HG02840 (cell line): Measurements from ENCODE around the gene SND1.
A peak's percentile ranks its signal among the peaks of the same experiment; 100 is the strongest.

ENCODE experiments used
- ATAC-seq: cut with Tn5 transposase; IDR thresholded peaks from one replicate; pipeline ENCODE4 v1.9.1; 2021; ENCODE audit warnings: mild to moderate bottlenecking, moderate library complexity, moderate number of reproducible peaks; ENCODE audit not compliant: unreplicated experiment, low FRiP score

Gene SND1

DNA sequence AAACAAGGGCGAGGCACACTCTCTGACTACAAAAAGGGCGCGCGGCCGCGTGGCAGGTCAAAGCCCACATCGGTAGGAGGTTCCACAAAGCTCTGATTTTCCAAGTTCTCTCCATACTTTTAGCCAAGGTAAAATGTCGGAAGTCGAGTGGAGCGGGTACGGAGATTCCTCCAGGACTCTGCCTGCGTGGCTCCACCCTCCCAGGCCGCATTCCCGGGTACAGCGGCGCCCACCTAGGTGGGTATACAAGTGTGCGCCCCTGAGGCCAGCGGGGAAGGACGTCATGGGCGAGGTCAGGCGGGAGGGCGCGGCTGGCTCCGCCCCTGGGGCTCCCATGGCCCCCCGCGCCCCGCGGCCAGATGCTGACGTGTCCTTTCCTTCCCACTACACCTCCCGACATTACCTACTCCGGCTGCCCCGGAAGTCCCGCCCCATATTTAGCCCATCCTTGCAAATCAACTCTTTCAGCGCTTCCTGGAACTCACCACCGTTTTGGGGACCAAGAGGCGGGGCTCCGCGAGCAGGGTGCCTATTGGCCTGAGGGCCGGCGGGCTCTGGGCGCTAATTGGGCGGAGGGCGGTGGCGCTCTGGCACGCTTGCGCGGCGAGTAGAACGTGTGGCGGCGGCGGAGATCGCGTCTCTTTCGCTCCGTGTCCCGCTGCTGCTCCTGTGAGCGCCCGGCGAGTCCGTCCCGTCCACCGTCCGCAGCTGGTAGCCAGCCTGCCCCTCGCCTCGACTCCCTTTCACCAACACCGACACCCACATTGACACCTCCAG, at the start of gene SND1:
SND1 (plus strand) TSS at position 639 of the 777 bp plus-strand sequence. CDS start 180 bp downstream, outside the sequence.
- peak; percentile 97 for ATAC-seq

DNA sequence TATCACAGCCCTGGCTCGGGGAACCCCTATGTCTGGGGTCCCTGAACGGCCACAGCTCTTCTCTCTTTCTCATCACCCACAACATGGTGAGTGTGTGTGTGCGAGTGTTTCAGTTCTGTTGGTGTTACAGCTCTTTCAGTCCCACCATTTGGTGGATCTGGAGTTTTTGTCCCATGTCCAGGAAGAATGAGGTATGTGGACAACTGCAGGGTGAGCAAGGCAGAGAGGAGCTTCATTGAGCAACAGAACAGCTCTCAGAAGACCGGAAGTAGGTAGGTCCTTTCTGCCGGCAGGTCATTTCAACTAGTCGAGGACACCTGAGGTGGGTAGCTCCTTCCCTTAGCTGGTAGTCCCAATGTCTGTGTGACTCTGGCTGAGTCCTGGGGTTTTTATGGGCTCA, 43.5 kb upstream of the SND1 start:
- ATAC-seq: no peak

DNA sequence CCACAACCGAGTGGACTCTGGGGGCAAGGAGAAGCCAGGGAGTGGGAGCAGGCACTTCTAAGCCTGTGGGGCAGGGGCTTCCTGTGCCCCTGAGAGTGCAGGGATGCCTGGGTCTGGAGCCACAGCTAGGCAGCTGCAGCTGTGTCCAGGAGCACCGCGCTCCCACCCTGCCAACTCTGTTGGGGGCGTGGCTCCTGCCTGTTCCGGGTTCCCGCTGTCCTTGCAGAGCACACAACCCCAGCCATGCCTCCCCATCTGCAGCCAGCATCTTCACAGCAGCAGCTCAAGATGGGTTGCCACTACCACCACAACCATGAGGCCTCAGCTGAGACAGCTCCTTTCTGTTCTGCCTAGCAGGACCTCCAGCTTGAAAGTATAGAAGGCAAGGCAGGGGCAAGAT, 42.7 kb upstream of the SND1 start:
- no peak for ATAC-seq

DNA sequence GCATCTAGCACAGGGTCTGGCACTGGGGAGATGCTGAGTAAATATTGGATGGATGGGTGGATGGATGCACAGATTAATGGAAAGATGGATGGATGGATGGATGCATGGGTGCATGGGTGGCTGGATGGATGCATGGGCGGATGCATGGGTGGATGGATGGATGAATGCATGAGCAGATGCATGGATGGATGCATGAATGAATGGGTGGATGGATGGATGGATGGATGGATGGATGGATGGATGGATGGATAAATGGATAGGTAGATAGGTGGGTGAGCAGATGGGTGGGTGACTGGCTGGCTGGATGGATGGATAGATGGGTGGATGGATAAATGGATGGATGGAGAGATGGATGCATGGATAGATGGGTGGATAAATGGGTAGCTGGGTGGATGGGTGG, 39.7 kb upstream of the SND1 start:
- ATAC-seq: no peak

DNA sequence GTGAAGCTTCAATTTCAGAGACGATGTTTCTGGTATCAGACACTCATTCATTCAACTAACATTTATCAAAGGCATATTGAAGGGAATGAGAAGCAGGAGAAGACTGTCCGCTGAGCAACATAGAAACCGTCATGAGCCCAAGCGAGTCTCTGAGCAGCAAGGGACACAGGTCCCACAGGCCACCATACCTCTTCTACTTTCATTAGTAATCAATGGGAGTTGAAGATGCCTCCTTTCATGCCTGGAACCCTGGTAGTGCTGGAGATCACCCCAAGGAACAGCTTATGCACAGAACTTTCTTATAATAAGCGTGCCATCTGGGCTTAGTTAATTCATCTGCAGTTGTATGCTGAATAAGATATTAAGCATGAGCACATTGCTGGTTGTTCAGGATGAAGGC, 35.3 kb upstream of the SND1 start:
- ATAC-seq: no peak

DNA sequence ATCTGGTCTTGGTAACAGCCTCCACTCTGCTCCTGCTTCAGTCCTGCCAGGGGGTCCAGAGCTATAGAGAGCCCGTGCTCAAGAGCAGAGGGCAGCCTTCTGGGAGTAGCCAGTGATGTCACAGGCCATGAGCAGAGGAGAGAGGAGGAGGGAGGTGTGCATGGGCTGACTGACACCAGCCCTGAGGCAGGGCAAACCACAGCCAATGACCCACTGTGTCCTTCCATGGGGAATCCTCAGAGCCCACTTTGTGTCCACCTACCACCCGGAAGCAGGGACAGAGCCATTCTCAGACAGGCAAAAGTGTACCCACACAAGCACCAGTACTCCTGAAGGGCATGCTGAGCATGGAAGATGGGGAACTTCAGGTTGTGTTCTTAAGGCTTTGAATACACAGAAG, 34.0 kb upstream of the SND1 start, which contains the start of gene PAX4:
PAX4 (minus strand) TSS at position 101 of the 400 bp plus-strand sequence. CDS start 2,214 bp downstream, outside the sequence.
- no peak for ATAC-seq

DNA sequence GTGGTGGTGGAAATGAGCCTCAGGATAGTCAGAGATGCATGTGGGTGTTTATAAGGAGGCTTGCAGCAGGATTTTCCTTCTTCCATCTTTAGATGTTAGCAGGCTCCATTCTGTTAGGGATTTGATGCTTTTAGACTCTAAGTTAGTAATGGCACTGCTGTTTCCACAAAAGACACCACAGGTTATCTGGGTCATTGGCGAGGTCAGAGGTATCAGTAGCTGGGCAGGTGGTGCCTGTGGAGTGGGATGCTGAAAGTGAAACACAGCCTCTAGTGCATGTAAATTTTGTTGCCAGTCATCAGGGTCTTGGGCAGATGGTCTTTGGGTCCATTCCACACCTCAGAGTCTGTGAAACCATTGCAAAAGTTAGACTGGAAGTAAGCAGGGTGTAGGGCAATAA, 33.2 kb upstream of the SND1 start:
- ATAC-seq: no peak

DNA sequence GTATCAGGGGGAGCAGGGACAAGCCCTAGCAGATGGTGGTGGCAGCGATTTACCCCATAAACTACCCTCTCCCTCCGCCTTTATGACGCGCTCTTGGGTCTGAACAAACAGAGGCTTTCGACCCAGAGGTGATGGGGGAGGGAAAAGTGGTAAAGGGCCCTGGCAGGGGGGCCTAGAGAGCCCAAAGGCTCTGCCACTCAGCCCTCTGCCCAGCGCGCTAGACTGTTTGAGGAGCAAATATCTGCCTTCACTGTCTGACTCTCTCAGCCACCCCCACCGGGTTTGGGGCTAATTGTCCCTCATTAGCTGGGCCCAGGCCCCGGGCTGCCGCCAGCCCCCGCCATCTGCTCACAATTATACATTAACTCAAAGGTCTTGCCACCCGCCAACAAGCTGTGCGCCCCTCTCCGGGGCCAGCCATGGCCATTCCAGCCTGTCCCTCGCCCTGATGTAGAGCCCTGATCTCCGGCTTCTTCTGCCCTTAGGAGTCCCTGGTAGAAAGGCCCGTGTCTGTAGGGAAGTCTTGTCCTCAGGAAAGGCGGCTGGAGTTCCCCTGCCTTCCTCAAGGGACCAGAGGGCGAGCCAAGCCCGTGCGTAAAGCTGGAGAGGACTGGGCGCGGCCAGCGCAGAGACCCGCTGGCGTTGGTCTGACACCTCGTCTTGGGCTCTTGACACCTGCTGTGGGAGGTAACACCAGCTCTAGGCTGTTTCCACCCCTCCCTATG, 32.2 kb upstream of the SND1 start:
- ATAC-seq: no peak

DNA sequence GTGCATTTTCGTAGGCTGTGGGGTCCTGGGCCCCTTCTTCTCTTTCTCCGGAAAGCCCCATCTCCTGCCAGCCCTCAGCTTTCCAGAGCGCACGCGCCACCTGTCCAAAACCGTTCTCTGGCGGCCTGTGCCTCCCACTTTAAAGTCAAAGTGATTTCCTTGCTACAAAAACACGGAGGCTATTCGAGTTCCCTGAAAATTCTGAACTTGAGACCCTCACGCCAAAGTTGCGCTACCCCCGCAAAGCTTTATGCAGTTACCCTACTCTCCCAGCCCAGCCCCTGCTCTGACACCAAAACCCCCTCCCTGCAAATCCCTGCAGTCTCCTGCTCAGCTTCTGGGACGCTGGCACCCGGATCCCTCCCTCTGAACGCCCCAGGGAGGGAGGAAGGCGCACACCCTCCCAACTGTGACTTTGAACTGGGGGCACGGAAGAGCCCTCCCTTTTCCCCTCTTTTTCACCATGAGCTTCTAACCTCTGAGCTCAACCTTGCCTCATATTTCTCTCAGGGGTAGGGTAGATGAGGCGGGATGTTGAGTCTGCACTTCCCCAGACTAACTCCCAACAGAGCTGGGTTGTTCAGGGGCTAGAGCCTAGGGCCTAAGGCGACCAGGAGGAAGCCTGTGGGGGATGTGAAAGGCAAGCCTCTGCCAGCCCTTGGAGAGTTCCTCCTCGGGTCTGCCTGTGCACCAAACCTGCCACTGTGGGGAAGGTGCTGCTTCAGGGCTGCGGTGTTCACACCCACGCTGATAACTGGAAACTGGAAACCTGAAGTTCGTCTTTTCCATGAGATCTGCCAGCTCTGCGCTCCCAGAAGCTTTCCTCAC, 31.4 kb upstream of the SND1 start:
- no peak for ATAC-seq

DNA sequence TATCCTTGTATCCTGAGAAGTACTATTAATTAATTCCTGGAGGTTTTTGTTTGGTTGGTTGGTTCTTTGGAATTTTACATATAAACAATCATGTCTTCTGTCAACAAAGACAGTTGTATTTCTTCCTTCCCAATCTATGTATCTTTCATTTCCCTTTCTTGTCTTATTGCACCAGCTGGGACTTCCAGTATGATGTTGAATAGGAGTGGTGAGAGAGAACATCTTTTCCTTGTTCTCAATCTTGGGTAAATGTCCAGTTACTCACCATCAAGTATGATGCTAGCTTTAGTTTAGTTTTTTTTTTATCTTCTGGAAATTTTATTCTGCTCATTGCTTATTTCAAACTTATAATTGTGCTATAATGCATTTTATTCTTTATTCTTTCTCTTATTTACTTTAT, 26.7 kb upstream of the SND1 start:
- ATAC-seq: no peak

DNA sequence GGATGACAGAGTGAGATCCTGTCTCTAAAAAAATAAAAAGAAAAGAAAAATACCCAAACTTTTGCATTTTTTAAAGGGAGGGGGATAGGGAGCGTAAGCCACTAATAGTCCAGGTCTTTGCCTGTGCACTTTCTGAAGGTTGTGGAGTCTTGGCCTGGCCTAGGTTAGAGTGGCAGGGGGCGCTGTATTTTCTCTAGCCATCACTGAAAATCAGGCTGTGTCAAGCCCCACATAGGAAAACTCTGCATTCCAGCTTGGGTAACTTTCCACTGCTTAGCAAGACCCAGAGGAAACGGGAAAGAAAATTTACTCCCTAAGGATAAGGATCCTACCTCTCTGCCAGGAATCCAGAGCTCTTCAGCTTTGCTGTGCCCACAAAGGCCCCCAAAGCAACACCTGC, 23.5 kb upstream of the SND1 start:
- ATAC-seq: no peak

DNA sequence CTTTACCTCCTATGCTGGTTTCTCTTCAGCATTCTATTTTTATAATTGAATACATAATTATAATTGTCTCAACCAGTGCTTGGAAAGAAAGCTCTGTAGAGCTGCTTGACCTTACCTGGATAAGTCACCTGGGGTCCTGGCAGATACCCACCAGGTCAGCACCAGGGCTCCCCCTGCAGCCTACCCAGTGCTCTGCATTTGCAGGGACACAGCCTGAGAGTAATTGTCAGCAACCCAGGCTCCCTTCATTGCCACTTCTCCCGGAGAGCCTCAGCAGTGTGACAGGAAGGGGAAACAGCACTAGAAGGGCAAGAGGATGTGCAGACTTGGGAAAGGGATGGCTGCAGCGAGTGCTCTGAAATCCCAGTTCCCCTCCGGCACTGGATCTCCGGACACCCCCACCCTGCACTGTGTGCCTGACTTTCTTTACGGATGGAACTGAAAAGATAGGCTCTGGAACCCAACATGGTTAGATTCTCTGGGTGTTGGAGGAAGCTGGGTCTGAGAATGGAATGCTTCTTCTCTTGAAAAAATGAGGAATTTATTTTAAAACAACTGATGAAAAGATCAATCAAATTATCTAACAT, 22.6 kb upstream of the SND1 start:
- no peak for ATAC-seq

DNA sequence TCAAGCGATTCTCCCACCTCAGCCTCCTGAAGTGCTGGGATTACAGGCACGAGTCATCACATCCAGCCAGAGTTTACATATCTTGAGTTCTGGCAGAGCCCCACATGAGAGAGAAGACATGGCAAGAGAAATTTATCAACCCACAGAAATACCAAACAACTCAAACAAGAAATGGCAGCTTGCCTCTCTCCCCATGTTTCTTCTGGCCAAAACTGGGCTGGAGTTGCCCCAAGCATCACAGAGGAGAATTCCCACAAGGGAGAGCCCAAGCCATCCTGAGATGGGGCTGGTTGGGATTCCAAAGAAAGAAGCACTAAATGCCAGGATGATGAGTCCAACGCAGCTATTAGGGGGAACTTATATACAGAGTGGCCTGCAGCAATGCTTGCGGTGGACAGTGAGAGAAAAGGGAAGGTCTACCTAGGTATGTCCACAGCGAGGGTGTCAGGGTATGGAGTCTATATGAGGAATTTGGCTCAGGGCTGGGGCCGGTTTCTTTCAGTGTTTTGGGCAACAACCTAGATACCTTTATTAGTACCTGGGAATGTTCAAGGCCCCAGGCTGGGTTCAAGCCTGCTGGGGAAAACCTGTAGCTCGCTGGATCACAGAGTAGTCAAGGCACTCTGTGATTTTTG, 19.6 kb upstream of the SND1 start:
- ATAC-seq: no peak

DNA sequence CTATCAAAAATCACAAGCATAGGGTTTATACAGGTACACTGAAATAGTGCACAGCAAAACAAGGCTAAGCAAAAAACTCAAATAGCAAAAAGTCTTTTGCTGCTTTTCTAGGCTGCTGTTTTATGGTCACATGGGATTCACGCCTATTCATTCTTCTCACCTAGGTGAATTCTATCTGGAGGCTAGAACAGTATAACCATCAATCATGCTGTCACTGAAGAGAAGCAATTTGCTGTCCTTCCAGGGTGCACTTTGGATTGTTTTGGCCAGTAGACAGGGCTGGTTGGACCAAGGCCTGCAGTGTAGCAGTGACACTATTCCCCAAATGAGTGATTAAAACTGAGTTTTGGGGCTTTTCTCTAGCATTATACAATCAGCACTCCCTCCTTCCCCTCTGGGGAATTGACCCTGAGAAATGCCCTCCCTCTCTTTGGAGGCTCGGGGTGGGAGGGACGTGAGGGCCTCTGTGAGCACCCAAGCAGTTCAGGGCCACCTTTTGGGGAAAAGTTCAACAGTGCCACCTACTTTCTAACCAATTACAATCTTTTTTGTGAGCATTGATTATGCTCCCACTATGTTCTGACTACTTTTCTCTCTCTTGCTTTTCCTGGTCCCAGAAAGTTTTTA, 16.2 kb upstream of the SND1 start:
- no peak for ATAC-seq

DNA sequence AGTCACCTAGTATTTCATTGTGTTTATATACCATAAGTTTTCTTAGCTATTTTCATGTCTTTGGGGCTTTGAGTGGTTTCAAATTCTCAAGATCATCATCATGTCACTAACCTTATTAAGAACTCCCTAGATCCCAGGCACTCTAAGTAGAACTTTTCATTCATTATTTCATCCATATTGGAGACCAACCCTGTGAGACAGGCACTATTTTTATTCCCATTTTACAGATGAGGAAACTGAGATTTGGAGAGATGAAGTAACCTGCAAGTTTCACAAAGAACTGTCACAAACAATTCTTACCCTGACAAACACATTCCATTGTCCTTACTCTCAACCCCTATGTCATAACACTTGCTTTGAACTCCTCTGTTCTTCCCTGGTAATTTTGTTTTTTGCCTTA, 13.8 kb upstream of the SND1 start:
- ATAC-seq: no peak

DNA sequence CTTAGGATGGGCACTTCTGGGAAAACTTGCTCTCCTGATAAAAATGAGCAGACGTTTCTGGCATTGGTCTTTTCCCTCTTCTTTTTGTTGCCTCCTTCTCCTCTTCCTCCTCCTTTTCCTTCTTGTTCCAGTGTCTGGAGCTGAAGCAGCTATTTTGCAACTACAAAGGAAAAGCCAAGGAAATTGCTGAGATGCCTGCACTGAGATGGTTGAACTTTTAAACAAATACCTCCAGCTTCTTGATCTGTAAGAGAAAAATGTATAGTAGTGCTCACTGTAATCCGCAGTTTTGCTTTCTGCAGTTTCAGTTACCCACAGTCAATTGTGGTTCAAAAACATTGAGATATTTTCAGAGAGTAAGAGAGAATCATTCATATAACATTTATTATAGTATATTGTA, 7.5 kb upstream of the SND1 start:
- no peak for ATAC-seq

DNA sequence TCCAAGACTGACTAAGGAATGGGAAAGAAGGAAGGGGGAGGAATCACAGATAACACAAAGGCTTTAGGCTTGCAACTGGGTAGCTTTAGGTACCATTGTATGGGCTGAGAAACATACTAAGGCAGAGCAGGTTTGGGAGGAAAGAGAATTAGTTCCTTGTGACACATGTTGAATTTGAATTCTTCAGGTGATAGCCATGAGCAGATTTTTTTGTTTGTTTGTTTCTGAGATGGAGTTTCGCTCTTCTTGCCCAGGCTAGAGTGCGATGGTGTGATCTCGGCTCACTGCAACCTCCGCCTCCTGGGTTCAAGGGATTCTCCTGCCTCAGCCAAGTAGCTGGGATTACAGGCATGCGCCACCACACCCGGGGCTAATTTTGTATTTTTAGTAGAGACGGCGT, 4.4 kb upstream of the SND1 start:
- ATAC-seq: no peak

DNA sequence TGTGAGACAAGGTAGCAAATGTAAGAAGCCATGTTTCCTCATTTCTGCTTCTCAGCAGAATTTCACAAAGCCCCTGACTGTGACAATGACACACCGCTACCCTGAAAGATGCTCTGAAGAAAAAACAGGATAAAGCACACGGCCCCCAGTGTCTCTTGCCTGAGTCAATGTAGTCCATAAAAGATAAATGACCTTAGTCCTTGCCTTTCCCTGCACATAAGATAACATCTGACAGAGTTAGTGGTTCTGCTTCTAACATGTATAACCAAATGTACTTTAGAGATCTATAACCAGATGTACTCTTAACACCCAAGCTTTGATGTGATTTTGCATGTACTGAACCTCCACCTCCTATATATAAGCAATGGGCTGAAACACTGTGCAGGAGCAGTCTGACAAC, 3.0 kb upstream of the SND1 start:
- ATAC-seq: no peak

DNA sequence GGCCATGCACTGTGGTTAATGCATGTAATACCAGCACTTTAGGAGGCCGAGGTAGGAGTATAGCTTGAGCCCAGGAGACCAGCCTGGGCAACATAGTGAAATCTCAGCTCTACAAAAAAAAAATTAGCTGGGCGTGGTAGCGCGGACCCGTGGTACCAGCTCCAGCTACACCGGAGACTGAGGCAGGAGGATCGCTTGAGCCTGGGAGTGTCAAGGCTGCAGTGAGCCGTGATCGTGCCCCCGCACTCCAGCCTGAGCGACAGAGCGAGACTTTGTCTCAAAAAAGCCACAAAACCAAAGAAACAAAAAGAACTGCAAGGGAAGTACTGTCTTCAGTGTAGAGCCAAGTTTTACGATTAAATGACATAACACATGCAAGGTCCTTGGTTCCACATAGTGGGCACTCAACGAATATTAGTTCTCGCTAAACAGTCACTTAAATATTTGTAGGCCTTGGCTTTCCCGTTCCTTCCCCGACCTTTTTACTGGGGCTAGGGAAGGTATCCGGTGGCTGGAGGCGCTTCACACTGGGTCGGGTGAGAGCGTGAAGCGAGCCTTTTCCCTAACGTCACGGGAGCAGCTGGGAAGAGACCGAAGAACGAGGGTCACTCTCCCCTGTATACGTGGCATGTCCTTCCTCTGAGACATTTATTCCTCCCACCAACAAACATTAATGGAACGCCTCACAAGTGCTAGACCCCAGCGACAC, 993 bp upstream of the SND1 start:
- no peak for ATAC-seq
